TTC549 (cell line): ENCODE data around the gene ALG14.
"Not testable (repeated sequence)": the region's sequence is repeated elsewhere in the genome, so short reads cannot be mapped to it uniquely, and the experiment has no call there.

Source experiments
- FAIRE-seq: peaks from 2 replicates; lab custom pipeline; 2012; peaks lifted over from hg19 to GRCh38; lab: Jason Lieb, UNC

The ALG14 gene

GRCh38 chr1:95041491-95042165 is 31.1 kb downstream of the ALG14 start:
- peak; percentile 88 for FAIRE-seq

GRCh38 chr1:95040032-95040525 is 32.7 kb downstream of the ALG14 start:
- FAIRE-seq = no peak

GRCh38 chr1:95039360-95040031 is 33.3 kb downstream of the ALG14 start:
- no peak for FAIRE-seq

- no peak for FAIRE-seq
Observed at GRCh38 chr1:95035536-95035935, 37.2 kb downstream of the ALG14 start.

GRCh38 chr1:95034506-95034905 is 38.2 kb downstream of the ALG14 start:
- no peak for FAIRE-seq

- FAIRE-seq = no peak
Observed at GRCh38 chr1:95033843-95034242, 38.9 kb downstream of the ALG14 start.

GRCh38 chr1:95029532-95029931 is 43.2 kb downstream of the ALG14 start:
- FAIRE-seq = no peak

GRCh38 chr1:95028954-95029353 is 43.8 kb downstream of the ALG14 start:
- FAIRE-seq = no peak

GRCh38 chr1:95027046-95027445 is 45.7 kb downstream of the ALG14 start:
- FAIRE-seq = no peak

- FAIRE-seq = no peak
Observed at GRCh38 chr1:95023399-95024043, 49.2 kb downstream of the ALG14 start.

- no peak for FAIRE-seq
Observed at GRCh38 chr1:95022644-95022926, 50.2 kb downstream of the ALG14 start.

- no peak for FAIRE-seq
Observed at GRCh38 chr1:95021805-95022643, 50.7 kb downstream of the ALG14 start.

GRCh38 chr1:95021119-95021518 is 51.6 kb downstream of the ALG14 start:
- no peak for FAIRE-seq

GRCh38 chr1:95019466-95019865 is 53.3 kb downstream of the ALG14 start:
- FAIRE-seq = not testable (repeated sequence)

GRCh38 chr1:95018602-95019369 is 54.0 kb downstream of the ALG14 start:
- FAIRE-seq = no peak

- no peak for FAIRE-seq
Observed at GRCh38 chr1:95017775-95018174, 55.0 kb downstream of the ALG14 start.

- FAIRE-seq = no peak
Observed at GRCh38 chr1:95015076-95015475, 57.7 kb downstream of the ALG14 start.

- no peak for FAIRE-seq
Observed at GRCh38 chr1:95013950-95014574, 58.7 kb downstream of the ALG14 start.

- no peak for FAIRE-seq
Observed at GRCh38 chr1:95012389-95012788, 60.4 kb downstream of the ALG14 start.

- no peak for FAIRE-seq
Observed at GRCh38 chr1:95010158-95010557, 62.6 kb downstream of the ALG14 start.

GRCh38 chr1:95007687-95008086 is 65.1 kb downstream of the ALG14 start:
- no peak for FAIRE-seq
